Measurements from ENCODE around the gene SLC25A29. TPM values are rescaled to one million over a fixed set of nuclear protein-coding genes. Genes with fewer than 3 reads are reported as not detected.
A peak's percentile ranks its signal among the peaks of the same experiment; 100 is the strongest.

SLC25A29 gene
- total and polyA plus RNA-seq, 2 of the 13 experiments (the other 11 are each of a cell fraction or from before 2014, with no cell fraction given) = 12.2 to 17.2 TPM

GRCh38 chr14:100306101-100306997, at the start of gene SLC25A29 (continued):
- TF ChIP-seq FOSL1 (CRISPR knock-in tag; IDR thresholded peaks at IDR 0.05; ENCODE audit: borderline replicate concordance) = no peak
- TF ChIP-seq ZNF839 (CRISPR knock-in tag; IDR thresholded peaks at IDR 0.05; ENCODE audit: borderline replicate concordance) = no peak
- TF ChIP-seq, protein P1, sequence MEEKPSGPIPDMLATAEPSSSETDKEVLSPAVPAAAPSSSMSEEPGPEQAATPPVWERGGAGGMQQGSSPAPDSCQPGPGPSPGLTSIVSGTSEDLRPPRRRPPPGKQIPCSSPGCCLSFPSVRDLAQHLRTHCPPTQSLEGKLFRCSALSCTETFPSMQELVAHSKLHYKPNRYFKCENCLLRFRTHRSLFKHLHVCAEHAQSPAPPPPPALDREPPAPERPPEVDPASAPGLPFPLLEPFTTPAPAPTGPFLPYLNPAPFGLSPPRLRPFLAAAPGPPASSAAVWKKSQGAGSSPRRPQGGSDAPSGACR (CRISPR knock-in tag; IDR thresholded peaks at IDR 0.05) = no peak
- no peak for TF ChIP-seq CBX2 (IDR thresholded peaks at IDR 0.05; ENCODE audit: low read depth, low read length)
- TF ChIP-seq CBX2 (CRISPR knock-in tag; IDR thresholded peaks at IDR 0.05; ENCODE audit: low read depth) = no peak
- no peak for TF ChIP-seq ZNF136 (CRISPR knock-in tag; IDR thresholded peaks at IDR 0.05; ENCODE audit: low read depth)
- TF ChIP-seq NFKBIZ (CRISPR knock-in tag; IDR thresholded peaks at IDR 0.05) = no peak
- TF ChIP-seq ZNF546 (CRISPR knock-in tag; conservative IDR thresholded peaks at IDR 0.05) = 0 out of 2 replicates have a peak, but pooled peaks have one; percentile 36
- no peak for TF ChIP-seq SETDB1 (CRISPR knock-in tag; IDR thresholded peaks at IDR 0.05; ENCODE audit: borderline replicate concordance)
- no peak for TF ChIP-seq PTBP1 (IDR thresholded peaks at IDR 0.05; ENCODE audit: low read depth, low read length, poor library complexity, severe bottlenecking)
- TF ChIP-seq DRAP1 (CRISPR knock-in tag; IDR thresholded peaks at IDR 0.05) = no peak
- no peak for TF ChIP-seq ZNF274 (CRISPR knock-in tag; IDR thresholded peaks at IDR 0.05)
- TF ChIP-seq ZFY (CRISPR knock-in tag; IDR thresholded peaks at IDR 0.05) = peak; percentile 64
- TF ChIP-seq ZNF253 (CRISPR knock-in tag; IDR thresholded peaks at IDR 0.05; ENCODE audit: borderline replicate concordance) = no peak
- TF ChIP-seq CREBL2 (CRISPR knock-in tag; IDR thresholded peaks at IDR 0.05; ENCODE audit: borderline replicate concordance) = no peak
- TF ChIP-seq GTF3A (CRISPR knock-in tag; conservative IDR thresholded peaks at IDR 0.05) = no peak
- no peak for TF ChIP-seq ZBTB39 (CRISPR knock-in tag; IDR thresholded peaks at IDR 0.05)
- TF ChIP-seq ZNF615 (CRISPR knock-in tag; IDR thresholded peaks at IDR 0.05; ENCODE audit: borderline replicate concordance) = no peak
- TF ChIP-seq SALL2 (CRISPR knock-in tag; IDR thresholded peaks at IDR 0.05) = no peak; the same call in 1 of the 2 replicates
- no peak for TF ChIP-seq ZNF224 (CRISPR knock-in tag; IDR thresholded peaks at IDR 0.05)
- TF ChIP-seq TCF7L2 (IDR thresholded peaks at IDR 0.05; ENCODE audit: low read depth, low read length) = no peak
- TF ChIP-seq ZNF30 (CRISPR knock-in tag; IDR thresholded peaks at IDR 0.05) = no peak
- TF ChIP-seq TEAD3 (CRISPR knock-in tag; optimal IDR thresholded peaks at IDR 0.05; ENCODE audit: borderline replicate concordance) = no peak
- peak; percentile 50; the same call in 1 of the 2 replicates for TF ChIP-seq ZNF564 (CRISPR knock-in tag; IDR thresholded peaks at IDR 0.05)
- no peak for TF ChIP-seq ZNF234 (CRISPR knock-in tag; conservative IDR thresholded peaks at IDR 0.05)
- no peak for TF ChIP-seq KLF12 (CRISPR knock-in tag; IDR thresholded peaks at IDR 0.05; ENCODE audit: borderline replicate concordance)
- no peak; the same call in 1 of the 2 replicates for TF ChIP-seq ZNF816 (CRISPR knock-in tag; IDR thresholded peaks at IDR 0.05; ENCODE audit: borderline replicate concordance)
- no peak for TF ChIP-seq FOXA3 (CRISPR knock-in tag; IDR thresholded peaks at IDR 0.05)
- no peak for TF ChIP-seq YEATS2 (CRISPR knock-in tag; IDR thresholded peaks at IDR 0.05; ENCODE audit: borderline replicate concordance)
